LoVo (cell line): Measurements from ENCODE around the gene ZNF605.
"Not testable (repeated sequence)": the region's sequence is repeated elsewhere in the genome, so short reads cannot be mapped to it uniquely, and the experiment has no call there.

ENCODE experiments used
- DNase-seq: peaks from one replicate; pipeline ENCODE4 v3.0.0-alpha.2; 2016; ENCODE audit warnings: low spot score

ZNF605 gene

GRCh38 chr12:132956011-132956788 is at the start of gene ZNF605:
ZNF605 (minus strand) TSS chr12:132956306; CDS start chr12:132945635, 10,671 bp downstream.
- DNase-seq: no peak

GRCh38 chr12:132998741-132999140 is 42.6 kb upstream of the ZNF605 start:
- DNase-seq: no peak

GRCh38 chr12:132986885-132987225 is 30.7 kb upstream of the ZNF605 start:
- DNase-seq: no peak

- DNase-seq: peak; percentile 85
These were observed 30.1 kb upstream of the ZNF605 start, which contains the start of gene ZNF26 for GRCh38 chr12:132986001-132986884. ZNF26 (plus strand) TSS chr12:132986367; CDS start chr12:132986841, 474 bp downstream.

- DNase-seq: not testable (repeated sequence)
These were observed 20.8 kb upstream of the ZNF605 start for GRCh38 chr12:132976870-132977269.

GRCh38 chr12:132972374-132972773 is 16.3 kb upstream of the ZNF605 start:
- DNase-seq: no peak

GRCh38 chr12:132967736-132968135 is 11.6 kb upstream of the ZNF605 start:
- no peak for DNase-seq

GRCh38 chr12:132966676-132967415 is 10.7 kb upstream of the ZNF605 start:
- no peak for DNase-seq

GRCh38 chr12:132965796-132966195 is 9.7 kb upstream of the ZNF605 start:
- no peak for DNase-seq

- DNase-seq: not testable (repeated sequence)
These were observed 7.8 kb upstream of the ZNF605 start for GRCh38 chr12:132963947-132964346.

GRCh38 chr12:132961790-132962189 is 5.7 kb upstream of the ZNF605 start:
- DNase-seq: not testable (repeated sequence)

GRCh38 chr12:132955094-132956010 is 754 bp downstream of the ZNF605 start:
- no peak for DNase-seq

- no peak for DNase-seq
These were observed 1.5 kb downstream of the ZNF605 start for GRCh38 chr12:132954471-132955048.

- no peak for DNase-seq
These were observed 2.3 kb downstream of the ZNF605 start for GRCh38 chr12:132953771-132954170.

GRCh38 chr12:132953163-132953425 is 3.0 kb downstream of the ZNF605 start:
- no peak for DNase-seq

- no peak for DNase-seq
These were observed 3.5 kb downstream of the ZNF605 start for GRCh38 chr12:132952371-132953162.

- no peak for DNase-seq
These were observed 4.5 kb downstream of the ZNF605 start for GRCh38 chr12:132951649-132952048.

GRCh38 chr12:132950844-132951535 is 5.1 kb downstream of the ZNF605 start:
- DNase-seq: no peak
